ENCODE measurements around the gene PAQR5.

The PAQR5 gene, protein sequence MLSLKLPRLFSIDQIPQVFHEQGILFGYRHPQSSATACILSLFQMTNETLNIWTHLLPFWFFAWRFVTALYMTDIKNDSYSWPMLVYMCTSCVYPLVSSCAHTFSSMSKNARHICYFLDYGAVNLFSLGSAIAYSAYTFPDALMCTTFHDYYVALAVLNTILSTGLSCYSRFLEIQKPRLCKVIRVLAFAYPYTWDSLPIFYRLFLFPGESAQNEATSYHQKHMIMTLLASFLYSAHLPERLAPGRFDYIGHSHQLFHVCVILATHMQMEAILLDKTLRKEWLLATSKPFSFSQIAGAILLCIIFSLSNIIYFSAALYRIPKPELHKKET

DNA sequence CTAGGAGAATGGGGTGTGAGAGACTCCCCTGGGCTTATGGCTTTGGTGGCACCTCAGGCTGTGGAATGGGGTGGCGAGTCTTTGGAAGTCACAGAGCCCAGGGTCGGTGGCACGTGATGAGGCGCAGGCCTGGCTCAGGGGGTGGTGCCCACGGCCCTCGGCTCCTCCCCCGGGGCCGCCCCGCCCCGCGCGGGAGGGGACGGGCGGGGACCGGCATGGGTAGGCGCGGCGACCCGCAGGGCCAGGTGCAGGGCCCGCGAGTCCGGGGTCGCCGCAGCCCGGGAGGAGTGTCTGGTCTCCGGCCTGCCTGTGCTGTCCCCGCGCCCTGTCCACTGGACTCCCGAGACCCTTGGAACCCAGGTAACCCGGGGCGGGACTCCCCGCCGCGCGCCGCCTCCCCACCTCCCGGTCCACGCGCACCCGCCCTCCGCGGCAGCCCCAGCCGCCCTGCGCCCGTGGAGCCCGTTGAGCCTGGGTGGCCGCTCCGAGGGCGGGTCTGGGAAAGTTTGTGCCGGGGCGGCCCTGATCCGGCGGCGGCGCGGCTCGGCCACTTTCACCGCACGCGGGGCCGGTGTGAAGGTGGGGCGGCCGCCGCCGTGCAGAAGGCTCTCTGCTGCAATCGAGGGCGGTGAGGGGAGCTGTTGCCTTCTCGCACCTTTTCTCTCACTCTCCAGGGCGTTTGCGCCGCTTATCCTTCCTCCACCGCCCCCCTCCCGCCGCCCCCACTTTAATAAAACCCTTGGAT, at the start of gene PAQR5:
Gene PAQR5, plus strand, starts transcription at position 216 of the 745 bp plus-strand sequence. CDS start 61,169 bp downstream, outside the sequence.
- Histone ChIP-seq H3K9me3 (ENCODE audit: control insufficient read depth, insufficient read depth, low read length) (no peaks in the 10 kb centered on the region), H3K36me3 (ENCODE audit: insufficient read depth, low read length) (no peaks in the 10 kb centered on the region; the same call in 1 of the 2 replicates), H3K4me1 (ENCODE audit: insufficient read depth, low read length) (peaks cover 5% of the 10 kb centered on the region), H3K9ac (ENCODE audit: low read depth, low read length) (peak within 1 kb of the TSS; percentile 78)

DNA sequence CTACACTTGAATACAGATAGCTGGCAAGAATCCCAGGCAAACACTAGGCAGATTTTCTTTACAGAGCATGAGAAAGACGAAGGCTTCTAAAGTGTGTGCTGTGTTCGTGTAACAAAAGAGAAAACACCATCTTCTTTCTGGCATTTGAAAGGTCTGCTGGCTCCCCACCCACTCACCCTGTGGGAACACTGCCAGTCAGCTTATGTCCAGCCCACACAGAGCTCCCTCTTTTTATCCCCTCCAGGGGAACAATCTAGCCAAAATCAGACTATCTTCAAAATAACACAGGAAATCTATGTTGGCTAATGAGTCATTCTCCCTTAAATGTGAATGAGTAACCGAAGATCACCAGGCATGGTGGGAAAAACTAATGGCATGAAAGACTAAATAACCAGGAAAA, 45.6 kb upstream of the PAQR5 start:
- Histone ChIP-seq H3K9me3 (ENCODE audit: control insufficient read depth, insufficient read depth, low read length) (no peaks in the 10 kb centered on the region), H3K9ac (ENCODE audit: low read depth, low read length) (no peak overlapping the region), H3K36me3 (ENCODE audit: insufficient read depth, low read length) (no peaks in the 10 kb centered on the region), H3K4me1 (ENCODE audit: insufficient read depth, low read length) (no peaks in the 10 kb centered on the region)

GRCh38 chr15:69265347-69265955, 33.3 kb upstream of the PAQR5 start:
- no peaks in the 10 kb centered on the region for H3K4me1 ChIP-seq (ENCODE audit: insufficient read depth, low read length)
- no peak overlapping the region for H3K9ac ChIP-seq (ENCODE audit: low read depth, low read length)
- no peaks in the 10 kb centered on the region for H3K36me3 ChIP-seq (ENCODE audit: insufficient read depth, low read length)
- no peaks in the 10 kb centered on the region for H3K9me3 ChIP-seq (ENCODE audit: control insufficient read depth, insufficient read depth, low read length)

DNA sequence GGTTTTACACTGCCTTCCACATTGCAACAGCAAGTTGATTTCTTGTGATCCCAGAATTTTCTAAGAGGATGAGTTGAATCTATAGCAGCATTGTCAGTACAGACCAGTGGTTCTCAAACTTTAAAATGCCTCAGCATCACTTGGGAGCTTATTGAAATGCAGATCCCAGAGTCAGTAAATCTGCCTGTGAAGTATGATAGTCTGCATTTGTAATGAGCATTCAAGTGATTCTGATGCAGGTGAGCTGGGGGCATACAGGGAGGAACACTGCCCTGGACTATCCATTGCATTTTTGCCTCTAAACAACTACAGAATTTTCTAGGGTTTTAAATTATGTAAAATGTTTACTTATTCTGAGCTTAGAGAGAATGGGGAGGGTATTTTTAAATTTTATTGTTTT, 27.5 kb upstream of the PAQR5 start:
- no peak overlapping the region for H3K9ac ChIP-seq (ENCODE audit: low read depth, low read length)
- no peaks in the 10 kb centered on the region for H3K9me3 ChIP-seq (ENCODE audit: control insufficient read depth, insufficient read depth, low read length)
- H3K36me3 ChIP-seq (ENCODE audit: insufficient read depth, low read length): no peaks in the 10 kb centered on the region
- peaks cover 25% of the 10 kb centered on the region for H3K4me1 ChIP-seq (ENCODE audit: insufficient read depth, low read length)

- no peaks in the 10 kb centered on the region for H3K9me3 ChIP-seq (ENCODE audit: control insufficient read depth, insufficient read depth, low read length)
- no peaks in the 10 kb centered on the region for H3K36me3 ChIP-seq (ENCODE audit: insufficient read depth, low read length)
- H3K4me1 ChIP-seq (ENCODE audit: insufficient read depth, low read length): peaks cover 25% of the 10 kb centered on the region
- no peak overlapping the region for H3K9ac ChIP-seq (ENCODE audit: low read depth, low read length)
Observed at GRCh38 chr15:69272139-69272538, 26.6 kb upstream of the PAQR5 start.

DNA sequence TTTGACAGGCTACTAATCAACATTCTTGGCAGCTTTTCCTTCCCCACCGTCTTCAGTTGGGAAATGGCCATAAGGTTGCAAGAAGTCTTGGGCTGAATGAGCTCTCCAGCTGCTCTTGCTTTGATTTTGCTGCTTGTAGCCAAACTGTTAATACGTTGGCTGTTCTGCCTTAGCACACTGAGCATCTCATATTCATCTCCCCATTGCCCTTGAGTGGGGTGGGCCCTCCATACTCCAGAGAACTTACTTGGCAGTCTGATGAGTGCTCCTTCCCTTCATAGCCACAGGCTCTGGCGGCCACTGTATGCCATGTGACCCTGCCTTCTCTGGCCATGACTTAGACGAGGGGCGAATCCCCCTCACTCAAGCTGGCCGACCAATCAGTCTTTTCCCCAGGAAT, 25.8 kb upstream of the PAQR5 start:
- Histone ChIP-seq H3K9ac (ENCODE audit: low read depth, low read length) (no peak overlapping the region), H3K9me3 (ENCODE audit: control insufficient read depth, insufficient read depth, low read length) (no peaks in the 10 kb centered on the region), H3K36me3 (ENCODE audit: insufficient read depth, low read length) (no peaks in the 10 kb centered on the region), H3K4me1 (ENCODE audit: insufficient read depth, low read length) (peaks cover 25% of the 10 kb centered on the region)

DNA sequence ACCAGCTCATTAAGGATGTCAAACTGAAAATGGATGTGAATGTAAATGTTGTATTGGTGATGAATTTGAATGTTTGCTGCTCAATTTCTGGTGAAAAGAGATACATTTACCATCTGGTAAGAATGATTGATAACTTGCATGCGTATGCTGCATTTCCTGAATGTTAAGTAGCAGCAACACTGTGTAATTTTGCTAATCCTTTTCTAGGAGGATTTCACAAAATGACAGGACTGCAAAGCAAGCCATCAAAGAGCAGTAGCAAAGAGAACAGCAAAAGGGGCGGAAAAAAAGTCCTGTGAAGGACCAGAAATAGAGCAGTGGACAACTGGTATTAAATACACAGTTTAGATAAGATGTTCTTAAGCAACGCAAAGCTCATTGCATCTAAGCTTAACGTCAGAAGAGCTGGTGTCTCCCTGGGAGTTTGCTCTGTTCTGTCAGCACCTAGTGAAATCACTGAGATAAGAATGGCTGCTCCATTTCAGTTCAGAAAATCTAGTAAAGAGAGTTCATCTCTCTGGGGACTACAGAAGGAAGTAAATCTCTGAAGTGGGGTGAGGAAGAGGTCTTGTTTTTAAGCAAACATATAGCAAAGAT, 23.5 kb upstream of the PAQR5 start:
- Histone ChIP-seq H3K9me3 (ENCODE audit: control insufficient read depth, insufficient read depth, low read length) (no peaks in the 10 kb centered on the region), H3K36me3 (ENCODE audit: insufficient read depth, low read length) (no peaks in the 10 kb centered on the region), H3K4me1 (ENCODE audit: insufficient read depth, low read length) (peaks cover 25% of the 10 kb centered on the region), H3K9ac (ENCODE audit: low read depth, low read length) (no peak overlapping the region)

DNA sequence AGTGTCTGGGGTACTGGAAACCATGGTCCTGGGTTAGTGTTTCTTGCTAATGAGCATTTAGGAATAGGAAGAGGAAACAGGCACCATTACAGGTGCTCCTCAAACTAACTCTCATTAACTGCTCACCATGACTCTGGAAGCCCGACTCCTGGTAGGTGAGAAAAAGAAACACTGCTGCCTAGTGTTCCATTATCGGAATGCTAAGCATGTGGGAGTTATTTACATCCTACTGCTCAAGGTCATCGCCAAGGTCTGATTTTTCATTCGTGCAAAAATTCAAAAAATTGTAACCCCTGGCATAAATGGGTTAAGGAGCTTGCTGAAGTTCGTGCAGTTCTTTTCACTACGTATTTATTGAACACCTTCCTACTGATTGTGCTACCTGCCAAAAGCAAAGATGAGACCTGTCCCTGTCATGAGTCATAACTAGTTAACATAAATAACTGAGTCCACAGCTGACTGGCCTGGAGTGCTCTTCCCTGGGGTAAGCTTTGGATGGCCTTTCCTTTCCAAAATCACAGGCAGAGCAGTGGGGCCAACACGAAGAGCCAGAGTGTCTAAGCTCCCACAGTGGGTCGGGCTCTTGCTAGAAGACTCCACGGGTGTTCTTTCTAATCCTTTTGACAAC, 22.7 kb upstream of the PAQR5 start:
- H3K9me3 ChIP-seq (ENCODE audit: control insufficient read depth, insufficient read depth, low read length): no peaks in the 10 kb centered on the region
- H3K4me1 ChIP-seq (ENCODE audit: insufficient read depth, low read length): peaks cover 23% of the 10 kb centered on the region
- H3K36me3 ChIP-seq (ENCODE audit: insufficient read depth, low read length): no peaks in the 10 kb centered on the region
- no peak overlapping the region for H3K9ac ChIP-seq (ENCODE audit: low read depth, low read length)

DNA sequence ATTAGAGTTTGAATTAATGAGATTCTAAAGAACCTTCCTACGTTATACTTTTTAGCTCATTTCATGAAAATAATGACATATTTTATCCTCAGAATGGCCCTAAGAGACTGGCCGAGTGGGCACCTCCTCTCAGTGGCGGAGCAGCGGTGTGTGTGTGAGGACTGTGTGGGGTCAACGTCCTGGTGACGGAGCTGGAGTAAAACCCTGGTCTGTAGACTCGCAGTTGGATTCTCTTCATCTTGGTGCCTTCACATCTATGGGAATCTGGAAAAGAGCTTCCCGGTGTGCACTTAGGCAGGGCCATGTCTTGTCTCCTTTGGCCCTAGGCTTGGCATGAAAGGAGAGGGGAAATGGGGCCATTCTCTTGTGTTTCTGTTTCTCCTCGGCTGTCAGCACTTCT, 21.4 kb upstream of the PAQR5 start:
- Histone ChIP-seq H3K9me3 (ENCODE audit: control insufficient read depth, insufficient read depth, low read length) (no peaks in the 10 kb centered on the region), H3K9ac (ENCODE audit: low read depth, low read length) (no peak overlapping the region), H3K36me3 (ENCODE audit: insufficient read depth, low read length) (no peaks in the 10 kb centered on the region), H3K4me1 (ENCODE audit: insufficient read depth, low read length) (peaks cover 11% of the 10 kb centered on the region)

DNA sequence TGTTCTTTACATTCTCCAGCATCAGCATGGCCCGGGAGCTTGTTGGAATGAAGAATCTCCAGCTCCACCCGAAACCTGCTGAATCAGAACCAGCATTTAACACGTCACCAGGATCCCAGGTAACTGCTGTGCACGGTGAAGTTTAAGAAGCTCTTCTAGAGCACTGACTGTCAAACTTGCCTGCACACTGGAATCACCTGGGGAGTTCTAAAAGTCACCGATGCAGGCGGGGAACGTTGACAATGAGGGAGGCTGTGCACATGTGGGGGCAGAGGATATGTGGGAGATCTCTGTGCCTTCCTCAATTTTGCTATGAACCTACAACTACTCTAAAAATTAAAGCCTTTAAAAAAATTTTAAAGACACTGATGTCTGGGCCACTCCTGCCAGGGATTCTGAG, 19.1 kb upstream of the PAQR5 start:
- Histone ChIP-seq H3K36me3 (ENCODE audit: insufficient read depth, low read length) (no peaks in the 10 kb centered on the region), H3K4me1 (ENCODE audit: insufficient read depth, low read length) (peaks cover 7% of the 10 kb centered on the region), H3K9ac (ENCODE audit: low read depth, low read length) (no peak overlapping the region), H3K9me3 (ENCODE audit: control insufficient read depth, insufficient read depth, low read length) (no peaks in the 10 kb centered on the region)

DNA sequence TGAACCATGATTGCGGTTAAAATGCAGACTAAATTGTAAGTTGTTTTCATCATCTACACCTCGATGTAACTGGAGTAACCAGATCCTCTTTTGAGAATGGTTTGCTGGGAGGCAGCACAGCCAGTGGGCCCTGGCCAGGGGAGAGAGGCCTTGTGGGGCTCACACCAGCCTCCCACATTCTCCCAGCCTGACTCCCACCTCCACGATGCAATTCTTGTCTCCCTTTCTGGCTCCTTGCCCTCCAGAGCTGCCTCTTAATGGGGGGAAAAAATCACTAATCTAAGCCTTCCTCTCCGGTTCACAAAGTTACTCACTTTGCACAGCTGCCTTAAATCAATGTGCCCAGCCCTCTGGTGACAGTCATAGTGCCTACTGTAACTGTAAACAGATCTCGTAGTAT, 17.9 kb upstream of the PAQR5 start:
- peaks cover 5% of the 10 kb centered on the region for H3K4me1 ChIP-seq (ENCODE audit: insufficient read depth, low read length)
- no peak overlapping the region for H3K9ac ChIP-seq (ENCODE audit: low read depth, low read length)
- no peaks in the 10 kb centered on the region for H3K36me3 ChIP-seq (ENCODE audit: insufficient read depth, low read length)
- H3K9me3 ChIP-seq (ENCODE audit: control insufficient read depth, insufficient read depth, low read length): no peaks in the 10 kb centered on the region

- H3K36me3 ChIP-seq (ENCODE audit: insufficient read depth, low read length): no peaks in the 10 kb centered on the region
- H3K9ac ChIP-seq (ENCODE audit: low read depth, low read length): no peak overlapping the region
- no peaks in the 10 kb centered on the region for H3K9me3 ChIP-seq (ENCODE audit: control insufficient read depth, insufficient read depth, low read length)
- H3K4me1 ChIP-seq (ENCODE audit: insufficient read depth, low read length): no peaks in the 10 kb centered on the region
Observed at GRCh38 chr15:69282104-69282743, 16.5 kb upstream of the PAQR5 start.

DNA sequence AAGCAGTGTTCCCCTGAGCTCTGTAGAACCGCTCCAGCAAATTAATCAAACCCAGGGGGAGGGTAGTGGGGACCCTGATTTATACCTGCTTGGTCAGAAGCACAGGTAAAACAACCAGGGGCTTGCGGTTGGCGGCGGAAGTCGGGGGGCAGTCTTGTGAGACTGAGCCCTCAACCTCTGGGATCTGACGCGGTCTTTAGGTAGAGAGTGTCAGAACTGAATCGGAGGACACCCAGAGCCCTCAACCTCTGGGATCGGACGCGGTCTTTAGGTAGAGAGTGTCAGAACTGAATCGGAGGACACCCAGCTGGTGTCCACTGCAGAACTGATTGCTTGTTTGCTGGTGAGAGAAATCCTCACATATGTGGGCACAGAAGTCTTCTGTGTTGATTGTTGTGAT, 12.9 kb upstream of the PAQR5 start:
- Histone ChIP-seq H3K9me3 (ENCODE audit: control insufficient read depth, insufficient read depth, low read length) (no peaks in the 10 kb centered on the region), H3K9ac (ENCODE audit: low read depth, low read length) (no peak overlapping the region), H3K36me3 (ENCODE audit: insufficient read depth, low read length) (no peaks in the 10 kb centered on the region), H3K4me1 (ENCODE audit: insufficient read depth, low read length) (peaks cover 12% of the 10 kb centered on the region; the same call in 1 of the 2 replicates)

- Histone ChIP-seq H3K36me3 (ENCODE audit: insufficient read depth, low read length) (no peaks in the 10 kb centered on the region), H3K9ac (ENCODE audit: low read depth, low read length) (no peak overlapping the region), H3K4me1 (ENCODE audit: insufficient read depth, low read length) (peaks cover 12% of the 10 kb centered on the region; the same call in 1 of the 2 replicates), H3K9me3 (ENCODE audit: control insufficient read depth, insufficient read depth, low read length) (no peaks in the 10 kb centered on the region)
Observed at GRCh38 chr15:69288011-69288410, 10.7 kb upstream of the PAQR5 start.
